Measurements from ENCODE around the gene OR6C65.
"Not testable (repeated sequence)": the region's sequence is repeated elsewhere in the genome, so short reads cannot be mapped to it uniquely, and the experiment has no call there.

OR6C65 gene

GRCh38 chr12:55412138-55412537 lies 11.8 kb downstream of the OR6C65 start:
- H3K36me3 ChIP-seq (ENCODE audit: control insufficient read depth, insufficient read depth, low read length); H3K4me1 ChIP-seq (ENCODE audit: control insufficient read depth, insufficient read depth, low read length); H3K9me3 ChIP-seq (ENCODE audit: control insufficient read depth, low read length); H3K27me3 ChIP-seq (ENCODE audit: control insufficient read depth, insufficient read depth, low read length, poor library complexity, severe bottlenecking); H3K27ac ChIP-seq (ENCODE audit: insufficient read depth, low read depth, low read length, poor library complexity, severe bottlenecking); H3K4me3 ChIP-seq (ENCODE audit: insufficient read depth, low read depth, low read length): not testable (repeated sequence)
- WGBS, 2 experiments: 97% methylated on average over 15 of the region's 15 CpGs

- H3K27me3 ChIP-seq (ENCODE audit: control insufficient read depth, insufficient read depth, low read length, poor library complexity, severe bottlenecking); H3K4me1 ChIP-seq (ENCODE audit: control insufficient read depth, insufficient read depth, low read length); H3K27ac ChIP-seq (ENCODE audit: insufficient read depth, low read depth, low read length, poor library complexity, severe bottlenecking); H3K9me3 ChIP-seq (ENCODE audit: control insufficient read depth, low read length); H3K4me3 ChIP-seq (ENCODE audit: insufficient read depth, low read depth, low read length); H3K36me3 ChIP-seq (ENCODE audit: control insufficient read depth, insufficient read depth, low read length): not testable (repeated sequence)
- 88 to 97% methylated on average over 4 to 5 of the region's 6 CpGs for WGBS, 2 experiments
These were observed 13.4 kb downstream of the OR6C65 start for GRCh38 chr12:55413498-55414388.

- WGBS, 2 experiments: 79 to 81% methylated on average over 10 to 11 of the region's 11 CpGs
- not testable (repeated sequence) for H3K4me3 ChIP-seq (ENCODE audit: insufficient read depth, low read depth, low read length); H3K36me3 ChIP-seq (ENCODE audit: control insufficient read depth, insufficient read depth, low read length); H3K27ac ChIP-seq (ENCODE audit: insufficient read depth, low read depth, low read length, poor library complexity, severe bottlenecking); H3K4me1 ChIP-seq (ENCODE audit: control insufficient read depth, insufficient read depth, low read length); H3K27me3 ChIP-seq (ENCODE audit: control insufficient read depth, insufficient read depth, low read length, poor library complexity, severe bottlenecking); H3K9me3 ChIP-seq (ENCODE audit: control insufficient read depth, low read length)
These were observed 14.1 kb downstream of the OR6C65 start for GRCh38 chr12:55414396-55414823.

GRCh38 chr12:55414889-55415288 lies 14.6 kb downstream of the OR6C65 start:
- H3K4me3 ChIP-seq (ENCODE audit: insufficient read depth, low read depth, low read length); H3K9me3 ChIP-seq (ENCODE audit: control insufficient read depth, low read length); H3K36me3 ChIP-seq (ENCODE audit: control insufficient read depth, insufficient read depth, low read length); H3K4me1 ChIP-seq (ENCODE audit: control insufficient read depth, insufficient read depth, low read length); H3K27me3 ChIP-seq (ENCODE audit: control insufficient read depth, insufficient read depth, low read length, poor library complexity, severe bottlenecking); H3K27ac ChIP-seq (ENCODE audit: insufficient read depth, low read depth, low read length, poor library complexity, severe bottlenecking): not testable (repeated sequence)
- WGBS, 2 experiments: 27 to 46% methylated on average over 6 to 7 of the region's 34 CpGs

GRCh38 chr12:55416961-55417360 lies 16.6 kb downstream of the OR6C65 start:
- Histone ChIP-seq H3K4me3 (ENCODE audit: insufficient read depth, low read depth, low read length) (no peak overlapping the region), H3K27me3 (ENCODE audit: control insufficient read depth, insufficient read depth, low read length, poor library complexity, severe bottlenecking) (no peaks in the 10 kb centered on the region), H3K4me1 (ENCODE audit: control insufficient read depth, insufficient read depth, low read length) (peaks cover 3% of the 10 kb centered on the region), H3K27ac (ENCODE audit: insufficient read depth, low read depth, low read length, poor library complexity, severe bottlenecking) (no peak overlapping the region), H3K9me3 (ENCODE audit: control insufficient read depth, low read length) (no peaks in the 10 kb centered on the region), H3K36me3 (ENCODE audit: control insufficient read depth, insufficient read depth, low read length) (no peaks in the 10 kb centered on the region)
- WGBS, 2 experiments: 95 to 100% methylated on average over 1 of the region's 1 CpG

- no peak overlapping the region for H3K27ac ChIP-seq (ENCODE audit: insufficient read depth, low read depth, low read length, poor library complexity, severe bottlenecking)
- no peaks in the 10 kb centered on the region for H3K27me3 ChIP-seq (ENCODE audit: control insufficient read depth, insufficient read depth, low read length, poor library complexity, severe bottlenecking)
- H3K4me1 ChIP-seq (ENCODE audit: control insufficient read depth, insufficient read depth, low read length): peaks cover 3% of the 10 kb centered on the region
- no peaks in the 10 kb centered on the region for H3K9me3 ChIP-seq (ENCODE audit: control insufficient read depth, low read length)
- H3K4me3 ChIP-seq (ENCODE audit: insufficient read depth, low read depth, low read length): no peak overlapping the region
- 82 to 92% methylated on average over 2 of the region's 2 CpGs for WGBS, 2 experiments
- no peaks in the 10 kb centered on the region for H3K36me3 ChIP-seq (ENCODE audit: control insufficient read depth, insufficient read depth, low read length)
These were observed 20.1 kb downstream of the OR6C65 start for GRCh38 chr12:55420307-55420962.

GRCh38 chr12:55425954-55426353 lies 25.6 kb downstream of the OR6C65 start, which contains the start of gene OR6C76:
OR6C76 (plus strand) TSS chr12:55426254; CDS start chr12:55426254, 0 bp downstream.
- no peak within 1 kb of the TSS for H3K4me3 ChIP-seq (ENCODE audit: insufficient read depth, low read depth, low read length)
- H3K4me1 ChIP-seq (ENCODE audit: control insufficient read depth, insufficient read depth, low read length): peaks cover 6% of the 10 kb centered on the region
- no peak within 1 kb of the TSS for H3K27ac ChIP-seq (ENCODE audit: insufficient read depth, low read depth, low read length, poor library complexity, severe bottlenecking)
- no peaks in the 10 kb centered on the region for H3K9me3 ChIP-seq (ENCODE audit: control insufficient read depth, low read length)
- no peaks in the 10 kb centered on the region for H3K36me3 ChIP-seq (ENCODE audit: control insufficient read depth, insufficient read depth, low read length)
- H3K27me3 ChIP-seq (ENCODE audit: control insufficient read depth, insufficient read depth, low read length, poor library complexity, severe bottlenecking): no peaks in the 10 kb centered on the region
- 96% methylated on average over 4 of the region's 4 CpGs for WGBS, 2 experiments

- no peaks in the 10 kb centered on the region for H3K27me3 ChIP-seq (ENCODE audit: control insufficient read depth, insufficient read depth, low read length, poor library complexity, severe bottlenecking)
- H3K4me3 ChIP-seq (ENCODE audit: insufficient read depth, low read depth, low read length): no peak overlapping the region
- H3K9me3 ChIP-seq (ENCODE audit: control insufficient read depth, low read length): no peaks in the 10 kb centered on the region
- no peak overlapping the region for H3K27ac ChIP-seq (ENCODE audit: insufficient read depth, low read depth, low read length, poor library complexity, severe bottlenecking)
- peaks cover 6% of the 10 kb centered on the region for H3K4me1 ChIP-seq (ENCODE audit: control insufficient read depth, insufficient read depth, low read length)
- no peaks in the 10 kb centered on the region for H3K36me3 ChIP-seq (ENCODE audit: control insufficient read depth, insufficient read depth, low read length)
- 83 to 86% methylated on average over 1 of the region's 1 CpG for whole genome bisulfite sequencing, 2 experiments
These were observed 28.3 kb downstream of the OR6C65 start for GRCh38 chr12:55428331-55429243.

- not testable (repeated sequence) for H3K36me3 ChIP-seq (ENCODE audit: control insufficient read depth, insufficient read depth, low read length); H3K27me3 ChIP-seq (ENCODE audit: control insufficient read depth, insufficient read depth, low read length, poor library complexity, severe bottlenecking); H3K9me3 ChIP-seq (ENCODE audit: control insufficient read depth, low read length); H3K4me1 ChIP-seq (ENCODE audit: control insufficient read depth, insufficient read depth, low read length); H3K27ac ChIP-seq (ENCODE audit: insufficient read depth, low read depth, low read length, poor library complexity, severe bottlenecking); H3K4me3 ChIP-seq (ENCODE audit: insufficient read depth, low read depth, low read length)
- WGBS, 2 experiments: 84 to 87% methylated on average over 5 of the region's 5 CpGs
These were observed 40.9 kb downstream of the OR6C65 start for GRCh38 chr12:55441233-55441632.

- H3K36me3 ChIP-seq (ENCODE audit: control insufficient read depth, insufficient read depth, low read length): no peaks in the 10 kb centered on the region
- H3K9me3 ChIP-seq (ENCODE audit: control insufficient read depth, low read length): no peaks in the 10 kb centered on the region
- no peak within 1 kb of the TSS for H3K4me3 ChIP-seq (ENCODE audit: insufficient read depth, low read depth, low read length)
- 67 to 88% methylated on average over 1 to 2 of the region's 2 CpGs for WGBS, 2 experiments
- H3K27me3 ChIP-seq (ENCODE audit: control insufficient read depth, insufficient read depth, low read length, poor library complexity, severe bottlenecking): no peaks in the 10 kb centered on the region
- no peaks in the 10 kb centered on the region for H3K4me1 ChIP-seq (ENCODE audit: control insufficient read depth, insufficient read depth, low read length)
- H3K27ac ChIP-seq (ENCODE audit: insufficient read depth, low read depth, low read length, poor library complexity, severe bottlenecking): no peak within 1 kb of the TSS
These were observed 43.4 kb downstream of the OR6C65 start, which contains the start of gene OR6C2 for GRCh38 chr12:55443776-55444175. OR6C2 (plus strand) TSS chr12:55444076; CDS start chr12:55452214, 8,138 bp downstream.
